Measurements from ENCODE around the gene POGLUT2. TPM values are rescaled to one million over a fixed set of nuclear protein-coding genes. Genes with fewer than 3 reads are reported as not detected.

Gene POGLUT2
- total and polyA plus RNA-seq, 4 donors = 4.0 to 7.5 (median 6.0) TPM

GRCh38 chr13:102825400-102825799, 26.6 kb upstream of the POGLUT2 start:
- TF ChIP-seq REST (IDR thresholded peaks at IDR 0.05) (no peak), TAF1 (conservative IDR thresholded peaks at IDR 0.05) (no peak), EGR1 (IDR thresholded peaks at IDR 0.05; ENCODE audit: low read depth in 2 of 2) (no peak), ATF3 (IDR thresholded peaks at IDR 0.05) (no peak), RXRA (IDR thresholded peaks at IDR 0.05) (no peak), HNF4A (conservative IDR thresholded peaks at IDR 0.05) (no peak), HNF4G (IDR thresholded peaks at IDR 0.05) (no peak), SP1 (IDR thresholded peaks at IDR 0.05) (no peak)
- no peaks in the 10 kb centered on the region for H3K9me3 ChIP-seq (ENCODE audit: control insufficient read depth in 4 of 4, low read length in 3 of 4)
- no peak for DNase-seq (ENCODE audit: low spot score)
- peaks cover 0 to 6% (median 3%) of the 10 kb centered on the region in 4 donors for H3K4me1 ChIP-seq (ENCODE audit: control insufficient read depth in 4 of 4, insufficient read depth in 4 of 4, low read length in 3 of 4)
- no peak overlapping the region for H3K27ac ChIP-seq (ENCODE audit: low read depth in 1 of 2, low read length in 2 of 2)
- peaks cover 4 to 33% (median 25%) of the 10 kb centered on the region in 4 donors for H3K36me3 ChIP-seq (ENCODE audit: control insufficient read depth in 4 of 4, insufficient read depth in 3 of 4, low read depth in 1 of 4, low read length in 3 of 4)
- no peaks in the 10 kb centered on the region for H3K27me3 ChIP-seq (ENCODE audit: control insufficient read depth in 4 of 4, insufficient read depth in 4 of 4, low read length in 3 of 4)
- 98% methylated on average over 4 of the region's 4 CpGs for WGBS
- H3K9ac ChIP-seq (ENCODE audit: low read depth in 1 of 2, low read length in 2 of 2) = no peak overlapping the region
- no peak overlapping the region for H3K4me3 ChIP-seq (ENCODE audit: low read depth in 1 of 3, low read length in 3 of 3)

- H3K27me3 ChIP-seq (ENCODE audit: control insufficient read depth in 4 of 4, insufficient read depth in 4 of 4, low read length in 3 of 4) = no peaks in the 10 kb centered on the region
- H3K4me3 ChIP-seq (ENCODE audit: low read depth in 1 of 3, low read length in 3 of 3) = no peak overlapping the region
Measured at GRCh38 chr13:102817907-102818306, 19.1 kb upstream of the POGLUT2 start.

More at GRCh38 chr13:102817907-102818306, 19.1 kb upstream of the POGLUT2 start:
- no peak overlapping the region for H3K27ac ChIP-seq (ENCODE audit: low read depth in 1 of 2, low read length in 2 of 2)
- peaks cover 0 to under 1% (median under 1%) of the 10 kb centered on the region in 4 donors for H3K4me1 ChIP-seq (ENCODE audit: control insufficient read depth in 4 of 4, insufficient read depth in 4 of 4, low read length in 3 of 4)
- H3K9ac ChIP-seq (ENCODE audit: low read depth in 1 of 2, low read length in 2 of 2) = no peak overlapping the region
- H3K9me3 ChIP-seq (ENCODE audit: control insufficient read depth in 4 of 4, low read length in 3 of 4) = no peaks in the 10 kb centered on the region
- no peak for DNase-seq (ENCODE audit: low spot score)
- peaks cover 2 to 33% (median 14%) of the 10 kb centered on the region in 4 donors for H3K36me3 ChIP-seq (ENCODE audit: control insufficient read depth in 4 of 4, insufficient read depth in 3 of 4, low read depth in 1 of 4, low read length in 3 of 4)
- TF ChIP-seq SP1 (IDR thresholded peaks at IDR 0.05) (no peak), YY1 (IDR thresholded peaks at IDR 0.05) (no peak), CTCF (IDR thresholded peaks at IDR 0.05; ENCODE audit: low read depth, low read length, missing input control) (no peak), HNF4A (conservative IDR thresholded peaks at IDR 0.05) (no peak), MAX (IDR thresholded peaks at IDR 0.05) (no peak), NR2F2 (IDR thresholded peaks at IDR 0.05) (no peak), RXRA (IDR thresholded peaks at IDR 0.05) (no peak)

Measured in liver (tissue), 9 donors.